HCT116 (cell line): ENCODE data around the gene LYSMD2. TPM values are rescaled to one million over a fixed set of nuclear protein-coding genes. Genes with fewer than 3 reads are reported as not detected.

Experiments used
- ATAC-seq: fragments of 200-7000 bp; cut with Tn5 transposase; 2 replicates; pipeline ENCODE4 v1.9.1; 2020; ENCODE audit warnings: mild to moderate bottlenecking, moderate library complexity
- BruUV-seq: library from RNA; stranded (reverse); fragments of 400-500 nt; replicated peaks from 2 replicates; lab custom pipeline; 2021; lab: Mats Ljungman, UMichigan
- CTCF ChIA-PET: fragments of 300-600 bp; sonication (Branson Sonifier 250); formaldehyde crosslinking; loops from one replicate; lab custom pipeline; 2021; ENCODE audit warnings: antibody characterized with exemption; lab: Charles Lee
- POLR2A ChIA-PET: fragments of 300-600, 350-600 bp; sonication (Branson Sonifier 250); formaldehyde crosslinking; loops from one replicate; lab custom pipeline; 2021; ENCODE audit warnings: antibody characterized with exemption; lab: Charles Lee
- RAD21 ChIA-PET, 2 experiments: fragments of 300-600 bp; sonication (Branson Sonifier 250); formaldehyde crosslinking; loops; one replicate each; lab custom pipeline; 2023; ENCODE audit warnings: low total read pairs in 2 of 2; ENCODE audit not compliant: uncharacterized antibody in 2 of 2, unreplicated experiment in 2 of 2, low non-redundant PET in 1 of 2; lab: Charles Lee
- DNase-seq: peaks from one replicate; pipeline ENCODE4 v3.0.0-alpha.2; 2010; ENCODE audit warnings: low read depth, low spot score
- H2AFZ ChIP-seq: fragments of 200-600 bp; shearing (Covaris generic), sonication (generic); 2 replicates; pipeline ENCODE4 v1.6.1; 2017; ENCODE audit warnings: low read depth, mixed run types, mixed read lengths, antibody characterized with exemption, low read length; ENCODE audit not compliant: poor library complexity, severe bottlenecking
- H3K27ac ChIP-seq: 2 replicates; pipeline ENCODE4 v1.5.1; 2012; ENCODE audit warnings: low read depth, low read length
- H3K27me3 ChIP-seq: fragments of 200-600 bp; sonication (generic); 2 replicates; pipeline ENCODE4 v1.6.1; 2016; ENCODE audit warnings: mixed run types, low read length, mixed read lengths; ENCODE audit not compliant: insufficient read depth
- H3K36me3 ChIP-seq, 2 experiments: fragments of 200-500 bp in 1 of 2; fragments of 200-600 bp in 1 of 2; sonication (Bioruptor generic) in 1 of 2; sonication (generic) in 1 of 2; 2 replicates each; pipeline versions ENCODE4 v1.5.1 to v1.6.1; 2014 to 2016; ENCODE audit warnings: low read length in 2 of 2, inconsistent platforms in 1 of 2, mixed read lengths in 1 of 2, mixed run types in 1 of 2; ENCODE audit not compliant: insufficient read depth in 2 of 2, control insufficient read depth in 1 of 2
- H3K4me1 ChIP-seq, 2 experiments: fragments of 200-600 bp in 1 of 2; sonication (generic) in 1 of 2; 2 replicates each; pipeline versions ENCODE4 v1.5.1 to v1.6.1; 2012 to 2017; ENCODE audit warnings: low read length in 2 of 2, inconsistent platforms in 1 of 2, mild to moderate bottlenecking in 1 of 2, mixed read lengths in 1 of 2, mixed run types in 1 of 2, moderate library complexity in 1 of 2; ENCODE audit not compliant: insufficient read depth in 2 of 2, control insufficient read depth in 1 of 2
- H3K4me2 ChIP-seq: fragments of 200-600 bp; sonication (generic); 2 replicates; pipeline ENCODE4 v1.6.1; 2017; ENCODE audit warnings: mixed run types, low read length, mixed read lengths
- H3K4me3 ChIP-seq, 2 experiments: fragments of 200-600 bp in 1 of 2; sonication (generic) in 1 of 2; replicated peaks in 1 of 2; 2 replicates each; pipeline ENCODE4 v1.5.1; 2011 to 2016; ENCODE audit warnings: low read length in 2 of 2, control low read depth in 1 of 2, low read depth in 1 of 2, mild to moderate bottlenecking in 1 of 2, mixed read lengths in 1 of 2, mixed run types in 1 of 2
- H3K79me2 ChIP-seq: fragments of 200-600 bp; sonication (generic); 2 replicates; pipeline ENCODE4 v1.6.1; 2017; ENCODE audit warnings: mild to moderate bottlenecking, mixed run types, low read length, moderate library complexity, mixed read lengths; ENCODE audit not compliant: insufficient read depth
- H3K9ac ChIP-seq: fragments of 200-600 bp; sonication (generic); 2 replicates; pipeline ENCODE4 v1.6.1; 2016; ENCODE audit warnings: low read length, mixed read lengths
- H3K9me2 ChIP-seq: fragments of 200-600 bp; sonication (generic), shearing (Covaris generic); 2 replicates; pipeline ENCODE4 v1.6.1; 2017; ENCODE audit warnings: mixed run types, mild to moderate bottlenecking, moderate library complexity; ENCODE audit not compliant: insufficient read depth
- H3K9me3 ChIP-seq, 2 experiments: fragments of 200-500 bp in 1 of 2; fragments of 200-600 bp in 1 of 2; sonication (Bioruptor generic) in 1 of 2; sonication (generic) in 1 of 2; 2 replicates each; pipeline ENCODE4 v1.6.1; 2014 to 2017; ENCODE audit warnings: low read length in 2 of 2, mixed read lengths in 2 of 2, inconsistent platforms in 1 of 2, low read depth in 1 of 2, mild to moderate bottlenecking in 1 of 2, mixed run types in 1 of 2, moderate library complexity in 1 of 2; ENCODE audit not compliant: control insufficient read depth in 1 of 2, insufficient read depth in 1 of 2
- H4K20me1 ChIP-seq: fragments of 200-600 bp; sonication (generic), shearing (Covaris generic); 2 replicates; pipeline ENCODE4 v1.6.1; 2017; ENCODE audit warnings: mixed run types, mild to moderate bottlenecking, moderate library complexity; ENCODE audit not compliant: insufficient read depth
- CBX3 ChIP-seq: IDR thresholded peaks from 2 replicates; pipeline ENCODE4 v1.6.1; 2012; ENCODE audit warnings: low read depth
- ELF1 ChIP-seq: IDR thresholded peaks from 2 replicates; pipeline ENCODE4 v1.6.1; 2012; ENCODE audit warnings: low read depth, borderline replicate concordance
- EZH2phosphoT487 ChIP-seq: fragments of 200-600 bp; IDR thresholded peaks from 2 replicates; pipeline ENCODE4 v1.6.1; 2018; ENCODE audit warnings: antibody characterized with exemption, borderline replicate concordance
- JUND ChIP-seq: IDR thresholded peaks from 2 replicates; pipeline ENCODE4 v1.6.1; 2012
- POLR2AphosphoS5 ChIP-seq: IDR thresholded peaks from 2 replicates; pipeline ENCODE4 v1.6.1; 2011; ENCODE audit warnings: mild to moderate bottlenecking, low read depth, low read length, moderate library complexity
- SRF ChIP-seq: IDR thresholded peaks from 2 replicates; pipeline ENCODE4 v1.6.1; 2012; ENCODE audit warnings: low read depth
- TCF7L2 ChIP-seq: IDR thresholded peaks from 2 replicates; pipeline ENCODE4 v1.7.0; 2011; ENCODE audit warnings: borderline replicate concordance, inconsistent platforms; ENCODE audit not compliant: insufficient read depth, insufficient read length; ENCODE audit errors: extremely low read depth
- YY1 ChIP-seq: IDR thresholded peaks from 2 replicates; pipeline ENCODE4 v1.6.1; 2011; ENCODE audit warnings: low read length, low read depth, moderate library complexity, mild to moderate bottlenecking; ENCODE audit not compliant: insufficient replicate concordance; ENCODE audit errors: extremely low read depth
- intact Hi-C: fragments of 100-400 bp; cut with micrococcal nuclease; formaldehyde crosslinking; loops from 2 replicates; pipeline ENCODE4 v1.10.0; 2022
- total RNA-seq: library from RNA; stranded (reverse); gene quantifications from one replicate; pipeline ENCODE4 v1.2.1, GENCODE V29; 2021; ENCODE audit not compliant: unreplicated experiment
- TF ChIP-seq, protein P1 (sequence below), 3 experiments: fragments of 200-600 bp in 1 of 3; sonication (generic) in 1 of 3; IDR thresholded peaks in 2 of 3; conservative IDR thresholded peaks in 1 of 3; 2 replicates each; pipeline ENCODE4 v1.5.1; 2012 to 2017; ENCODE audit warnings: low read depth in 2 of 3, low read length in 2 of 3, antibody characterized with exemption in 1 of 3, borderline replicate concordance in 1 of 3, control low read depth in 1 of 3, mild to moderate bottlenecking in 1 of 3, mixed read lengths in 1 of 3, mixed run types in 1 of 3, moderate library complexity in 1 of 3; ENCODE audit not compliant: insufficient read depth in 1 of 3
- TF ChIP-seq, protein P2 (sequence below): IDR thresholded peaks from 2 replicates; pipeline ENCODE4 v1.6.1; 2012; ENCODE audit warnings: low read depth

The LYSMD2 gene
- total RNA-seq, 1 experiment from 2014 or later, result 10.8 TPM

DNA sequence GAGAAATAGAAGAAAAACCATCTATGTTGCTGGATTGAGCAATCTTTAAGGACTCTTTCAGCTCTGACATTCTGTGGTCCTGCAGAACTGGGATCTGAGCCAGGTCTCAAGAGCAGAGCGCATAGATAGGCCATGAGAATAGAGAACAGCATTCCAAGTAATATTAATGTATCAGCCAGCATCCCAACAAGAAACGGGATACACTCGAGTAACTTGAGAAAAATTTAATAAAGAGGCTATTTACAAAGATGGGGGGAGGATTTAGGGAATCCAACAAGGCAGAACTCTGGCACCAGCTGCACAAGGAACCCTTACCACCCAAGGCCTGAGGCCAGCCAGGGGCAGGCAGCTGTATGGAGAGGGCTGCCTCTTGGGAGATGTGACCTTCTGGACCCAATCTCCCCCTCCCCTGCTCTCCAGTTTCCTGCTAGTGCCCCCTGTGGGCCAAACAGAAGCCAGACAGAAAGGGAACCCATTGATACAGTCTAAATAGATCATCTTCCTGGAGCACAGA is 22.2 kb upstream of the LYSMD2 start:
- ATAC-seq (peak; percentile 53), DNase-seq (no peak)
- H3K9me3 ChIP-seq, result no peaks in the 10 kb centered on the region
- no peak overlapping the region for H3K4me3 ChIP-seq
- no peaks in the 10 kb centered on the region for H3K79me2 ChIP-seq
- H3K27ac ChIP-seq, result no peak overlapping the region
- no peak overlapping the region for H3K9ac ChIP-seq
- no peaks in the 10 kb centered on the region for H3K4me1 ChIP-seq
- H4K20me1 ChIP-seq, result no peaks in the 10 kb centered on the region
- H3K27me3 ChIP-seq, result no peaks in the 10 kb centered on the region
- H3K36me3 ChIP-seq, result no peaks in the 10 kb centered on the region
- CTCF ChIA-PET, result no interaction called here
- TF ChIP-seq SRF, result no peak
- TF ChIP-seq, protein P1, sequence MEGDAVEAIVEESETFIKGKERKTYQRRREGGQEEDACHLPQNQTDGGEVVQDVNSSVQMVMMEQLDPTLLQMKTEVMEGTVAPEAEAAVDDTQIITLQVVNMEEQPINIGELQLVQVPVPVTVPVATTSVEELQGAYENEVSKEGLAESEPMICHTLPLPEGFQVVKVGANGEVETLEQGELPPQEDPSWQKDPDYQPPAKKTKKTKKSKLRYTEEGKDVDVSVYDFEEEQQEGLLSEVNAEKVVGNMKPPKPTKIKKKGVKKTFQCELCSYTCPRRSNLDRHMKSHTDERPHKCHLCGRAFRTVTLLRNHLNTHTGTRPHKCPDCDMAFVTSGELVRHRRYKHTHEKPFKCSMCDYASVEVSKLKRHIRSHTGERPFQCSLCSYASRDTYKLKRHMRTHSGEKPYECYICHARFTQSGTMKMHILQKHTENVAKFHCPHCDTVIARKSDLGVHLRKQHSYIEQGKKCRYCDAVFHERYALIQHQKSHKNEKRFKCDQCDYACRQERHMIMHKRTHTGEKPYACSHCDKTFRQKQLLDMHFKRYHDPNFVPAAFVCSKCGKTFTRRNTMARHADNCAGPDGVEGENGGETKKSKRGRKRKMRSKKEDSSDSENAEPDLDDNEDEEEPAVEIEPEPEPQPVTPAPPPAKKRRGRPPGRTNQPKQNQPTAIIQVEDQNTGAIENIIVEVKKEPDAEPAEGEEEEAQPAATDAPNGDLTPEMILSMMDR (IDR thresholded peaks at IDR 0.05 in 2 of 3, conservative IDR thresholded peaks at IDR 0.05 in 1 of 3; ENCODE audit: borderline replicate concordance in 1 of 3, insufficient read depth in 1 of 3, low read depth in 2 of 3, low read length in 2 of 3), result peak; percentile 5 to 40 (median 36); a peak in 3 of 6 replicates
- POLR2A ChIA-PET, result no interaction called here
- intact Hi-C loops, result no loop called here
- no peak overlapping the region for H3K4me2 ChIP-seq
- H3K9me2 ChIP-seq, result no peaks in the 10 kb centered on the region
- no peak overlapping the region for H2AFZ ChIP-seq
- RAD21 ChIA-PET, result no interaction called here
- no TSS peak for BruUV-seq

DNA sequence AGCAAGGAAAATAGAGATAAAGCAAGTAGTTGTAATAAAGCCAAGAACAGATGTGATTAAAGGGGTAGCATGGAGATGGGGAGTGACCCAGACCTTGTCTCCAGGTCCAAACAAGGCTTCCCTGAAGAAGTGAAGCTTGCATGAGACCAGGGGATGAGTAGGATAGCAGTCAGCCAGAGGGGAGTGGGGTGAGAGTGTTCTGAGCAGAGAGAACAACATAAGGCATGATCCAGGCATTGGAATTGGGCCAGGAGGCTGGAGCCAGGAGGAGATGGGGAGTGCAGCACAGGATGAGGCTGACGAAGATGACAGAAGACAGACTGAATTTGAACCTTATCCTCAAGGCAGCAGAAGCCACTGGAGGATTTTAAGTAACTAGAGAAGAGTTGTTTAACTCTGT is 21.2 kb upstream of the LYSMD2 start:
- BruUV-seq, result no TSS peak
- Histone ChIP-seq H3K4me3 (no peak overlapping the region), H3K27ac (no peak overlapping the region), H3K9me2 (no peaks in the 10 kb centered on the region), H3K9me3 (no peaks in the 10 kb centered on the region), H3K9ac (no peak overlapping the region), H4K20me1 (no peaks in the 10 kb centered on the region), H2AFZ (no peak overlapping the region), H3K36me3 (no peaks in the 10 kb centered on the region), H3K27me3 (no peaks in the 10 kb centered on the region), H3K4me1 (no peaks in the 10 kb centered on the region), H3K4me2 (no peak overlapping the region), H3K79me2 (no peaks in the 10 kb centered on the region)
- TF ChIP-seq TCF7L2 (no peak), JUND (no peak), SRF (no peak), CBX3 (no peak), POLR2AphosphoS5 (no peak), ELF1 (no peak), EZH2phosphoT487 (no peak), YY1 (no peak)
- TF ChIP-seq, protein P2, sequence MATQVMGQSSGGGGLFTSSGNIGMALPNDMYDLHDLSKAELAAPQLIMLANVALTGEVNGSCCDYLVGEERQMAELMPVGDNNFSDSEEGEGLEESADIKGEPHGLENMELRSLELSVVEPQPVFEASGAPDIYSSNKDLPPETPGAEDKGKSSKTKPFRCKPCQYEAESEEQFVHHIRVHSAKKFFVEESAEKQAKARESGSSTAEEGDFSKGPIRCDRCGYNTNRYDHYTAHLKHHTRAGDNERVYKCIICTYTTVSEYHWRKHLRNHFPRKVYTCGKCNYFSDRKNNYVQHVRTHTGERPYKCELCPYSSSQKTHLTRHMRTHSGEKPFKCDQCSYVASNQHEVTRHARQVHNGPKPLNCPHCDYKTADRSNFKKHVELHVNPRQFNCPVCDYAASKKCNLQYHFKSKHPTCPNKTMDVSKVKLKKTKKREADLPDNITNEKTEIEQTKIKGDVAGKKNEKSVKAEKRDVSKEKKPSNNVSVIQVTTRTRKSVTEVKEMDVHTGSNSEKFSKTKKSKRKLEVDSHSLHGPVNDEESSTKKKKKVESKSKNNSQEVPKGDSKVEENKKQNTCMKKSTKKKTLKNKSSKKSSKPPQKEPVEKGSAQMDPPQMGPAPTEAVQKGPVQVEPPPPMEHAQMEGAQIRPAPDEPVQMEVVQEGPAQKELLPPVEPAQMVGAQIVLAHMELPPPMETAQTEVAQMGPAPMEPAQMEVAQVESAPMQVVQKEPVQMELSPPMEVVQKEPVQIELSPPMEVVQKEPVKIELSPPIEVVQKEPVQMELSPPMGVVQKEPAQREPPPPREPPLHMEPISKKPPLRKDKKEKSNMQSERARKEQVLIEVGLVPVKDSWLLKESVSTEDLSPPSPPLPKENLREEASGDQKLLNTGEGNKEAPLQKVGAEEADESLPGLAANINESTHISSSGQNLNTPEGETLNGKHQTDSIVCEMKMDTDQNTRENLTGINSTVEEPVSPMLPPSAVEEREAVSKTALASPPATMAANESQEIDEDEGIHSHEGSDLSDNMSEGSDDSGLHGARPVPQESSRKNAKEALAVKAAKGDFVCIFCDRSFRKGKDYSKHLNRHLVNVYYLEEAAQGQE, result no peak
- TF ChIP-seq, protein P1 (IDR thresholded peaks at IDR 0.05 in 2 of 3, conservative IDR thresholded peaks at IDR 0.05 in 1 of 3; ENCODE audit: borderline replicate concordance in 1 of 3, insufficient read depth in 1 of 3, low read depth in 2 of 3, low read length in 2 of 3), result no peak
- intact Hi-C loops, result no loop called here
- ChIA-PET RAD21 (no interaction called here), POLR2A (no interaction called here), CTCF (interaction anchor here (1.1 kb wide), 1 partner anchor 18 kb away, joined by 4 read pairs; no protein-coding TSS in a partner anchor)
- DNase-seq (no peak), ATAC-seq (no peak)
